GM18502 (cell line): Measurements from ENCODE around the gene TRIM28.
A peak's percentile ranks its signal among the peaks of the same experiment; 100 is the strongest.

Source experiments
- ATAC-seq: cut with Tn5 transposase; IDR thresholded peaks from one replicate; pipeline ENCODE4 v1.9.1; 2021; ENCODE audit warnings: mild to moderate bottlenecking; ENCODE audit not compliant: unreplicated experiment, poor library complexity

Gene TRIM28

DNA sequence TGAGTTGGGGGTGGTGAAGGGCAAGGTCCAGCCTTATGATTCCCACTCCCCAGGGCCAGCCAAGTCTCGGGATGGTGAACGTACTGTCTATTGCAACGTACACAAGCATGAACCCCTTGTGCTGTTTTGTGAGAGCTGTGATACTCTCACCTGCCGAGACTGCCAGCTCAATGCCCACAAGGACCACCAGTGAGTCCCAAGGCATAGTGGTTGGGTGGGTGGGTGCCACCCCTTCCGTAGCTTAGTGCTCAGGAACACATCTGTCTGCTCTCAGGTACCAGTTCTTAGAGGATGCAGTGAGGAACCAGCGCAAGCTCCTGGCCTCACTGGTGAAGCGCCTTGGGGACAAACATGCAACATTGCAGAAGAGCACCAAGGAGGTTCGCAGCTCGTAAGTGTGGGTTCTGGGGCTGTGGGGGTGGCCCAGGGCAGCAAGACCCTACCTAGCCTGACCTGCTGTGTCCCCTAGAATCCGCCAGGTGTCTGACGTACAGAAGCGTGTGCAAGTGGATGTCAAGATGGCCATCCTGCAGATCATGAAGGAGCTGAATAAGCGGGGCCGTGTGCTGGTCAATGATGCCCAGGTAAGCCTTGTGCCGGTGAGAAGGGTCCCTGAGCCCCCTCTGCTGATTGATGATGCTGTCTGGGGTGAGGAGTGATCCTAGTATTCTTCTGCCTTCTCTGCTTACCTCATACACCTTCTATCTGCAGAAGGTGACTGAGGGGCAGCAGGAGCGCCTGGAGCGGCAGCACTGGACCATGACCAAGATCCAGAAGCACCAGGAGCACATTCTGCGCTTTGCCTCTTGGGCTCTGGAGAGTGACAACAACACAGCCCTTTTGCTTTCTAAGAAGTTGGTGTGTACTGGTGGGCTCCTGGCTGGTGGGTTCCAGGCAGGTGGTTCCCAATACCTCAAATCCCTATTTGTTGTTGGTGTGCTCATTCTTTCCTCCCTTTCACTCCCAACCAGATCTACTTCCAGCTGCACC lies 3.8 kb downstream of the TRIM28 start:
- ATAC-seq, result no peak

DNA sequence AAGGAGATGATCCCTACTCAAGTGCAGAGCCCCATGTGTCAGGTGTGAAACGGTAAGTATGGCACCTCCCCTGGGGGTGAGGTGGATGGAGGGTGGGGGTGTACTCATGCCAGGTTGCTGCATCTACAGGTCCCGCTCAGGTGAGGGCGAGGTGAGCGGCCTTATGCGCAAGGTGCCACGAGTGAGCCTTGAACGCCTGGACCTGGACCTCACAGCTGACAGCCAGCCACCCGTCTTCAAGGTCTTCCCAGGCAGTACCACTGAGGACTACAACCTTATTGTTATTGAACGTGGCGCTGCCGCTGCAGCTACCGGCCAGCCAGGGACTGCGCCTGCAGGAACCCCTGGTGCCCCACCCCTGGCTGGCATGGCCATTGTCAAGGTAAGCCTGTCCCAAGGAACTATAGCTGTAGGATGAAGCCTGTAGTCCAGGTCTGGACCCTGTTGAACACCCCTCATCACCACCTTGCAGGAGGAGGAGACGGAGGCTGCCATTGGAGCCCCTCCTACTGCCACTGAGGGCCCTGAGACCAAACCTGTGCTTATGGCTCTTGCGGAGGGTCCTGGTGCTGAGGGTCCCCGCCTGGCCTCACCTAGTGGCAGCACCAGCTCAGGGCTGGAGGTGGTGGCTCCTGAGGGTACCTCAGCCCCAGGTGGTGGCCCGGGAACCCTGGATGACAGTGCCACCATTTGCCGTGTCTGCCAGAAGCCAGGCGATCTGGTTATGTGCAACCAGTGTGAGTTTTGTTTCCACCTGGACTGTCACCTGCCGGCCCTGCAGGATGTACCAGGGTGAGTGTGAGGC lies 5.2 kb downstream of the TRIM28 start:
- ATAC-seq, result no peak

DNA sequence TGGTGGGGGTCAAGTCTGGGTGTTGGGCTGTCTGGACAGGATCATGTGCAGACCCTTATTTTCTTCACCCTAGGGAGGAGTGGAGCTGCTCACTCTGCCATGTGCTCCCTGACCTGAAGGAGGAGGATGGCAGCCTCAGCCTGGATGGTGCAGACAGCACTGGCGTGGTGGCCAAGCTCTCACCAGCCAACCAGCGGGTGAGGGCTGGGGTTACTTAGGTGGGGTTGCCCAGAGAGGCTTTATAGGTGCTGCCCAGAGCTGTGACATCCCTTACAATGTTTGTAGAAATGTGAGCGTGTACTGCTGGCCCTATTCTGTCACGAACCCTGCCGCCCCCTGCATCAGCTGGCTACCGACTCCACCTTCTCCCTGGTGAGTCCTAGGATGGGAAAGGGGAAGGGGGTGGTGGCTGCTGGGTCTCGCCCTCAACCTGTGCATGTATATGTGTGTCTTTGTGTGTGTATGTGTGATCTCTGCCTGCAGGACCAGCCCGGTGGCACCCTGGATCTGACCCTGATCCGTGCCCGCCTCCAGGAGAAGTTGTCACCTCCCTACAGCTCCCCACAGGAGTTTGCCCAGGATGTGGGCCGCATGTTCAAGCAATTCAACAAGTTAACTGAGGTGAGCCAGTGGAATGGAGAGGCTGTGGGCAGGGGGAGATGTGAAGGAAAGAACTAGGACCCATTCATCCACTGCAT lies 5.9 kb downstream of the TRIM28 start:
- no peak for ATAC-seq

DNA sequence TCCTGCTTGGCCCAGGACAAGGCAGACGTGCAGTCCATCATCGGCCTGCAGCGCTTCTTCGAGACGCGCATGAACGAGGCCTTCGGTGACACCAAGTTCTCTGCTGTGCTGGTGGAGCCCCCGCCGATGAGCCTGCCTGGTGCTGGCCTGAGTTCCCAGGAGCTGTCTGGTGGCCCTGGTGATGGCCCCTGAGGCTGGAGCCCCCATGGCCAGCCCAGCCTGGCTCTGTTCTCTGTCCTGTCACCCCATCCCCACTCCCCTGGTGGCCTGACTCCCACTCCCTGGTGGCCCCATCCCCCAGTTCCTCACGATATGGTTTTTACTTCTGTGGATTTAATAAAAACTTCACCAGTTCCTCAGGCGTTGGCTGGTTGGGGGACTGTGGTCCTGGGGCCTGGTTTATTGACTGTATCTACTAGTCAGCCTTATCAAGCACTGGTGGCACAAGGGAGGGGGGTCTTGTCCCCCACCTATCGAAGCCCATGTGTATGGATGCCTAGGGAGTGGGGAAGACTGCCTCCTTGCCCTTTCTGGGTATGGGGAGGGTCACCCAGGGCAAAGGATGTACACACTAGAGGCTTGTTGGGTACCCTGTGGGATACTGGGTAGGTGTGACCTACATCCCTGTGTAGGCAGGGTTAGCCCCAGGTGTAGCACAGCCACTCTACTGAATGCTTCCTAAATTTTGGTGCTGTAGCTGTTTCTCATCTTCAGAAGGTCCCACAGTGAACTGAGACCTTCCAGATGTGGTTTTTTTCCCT lies 6.7 kb downstream of the TRIM28 start:
- no peak for ATAC-seq

DNA sequence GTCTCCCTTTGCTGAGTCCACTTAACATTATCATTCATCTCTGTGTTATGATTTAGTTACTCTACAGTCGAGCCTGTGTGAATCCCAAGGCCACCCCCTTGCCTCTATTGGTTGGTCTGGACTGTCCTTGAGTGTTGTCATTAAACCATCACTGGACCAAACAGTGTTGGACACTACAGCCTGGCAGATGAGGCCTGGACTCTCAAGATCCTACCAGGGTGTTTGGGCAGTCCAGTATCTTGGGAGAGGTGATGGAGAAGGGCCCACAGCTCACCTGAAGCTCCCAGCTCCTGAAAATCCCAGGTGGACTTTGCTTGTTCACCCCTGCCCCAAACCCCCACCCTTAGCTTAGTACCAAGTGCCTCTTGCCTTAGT lies 7.2 kb downstream of the TRIM28 start:
- no peak for ATAC-seq

DNA sequence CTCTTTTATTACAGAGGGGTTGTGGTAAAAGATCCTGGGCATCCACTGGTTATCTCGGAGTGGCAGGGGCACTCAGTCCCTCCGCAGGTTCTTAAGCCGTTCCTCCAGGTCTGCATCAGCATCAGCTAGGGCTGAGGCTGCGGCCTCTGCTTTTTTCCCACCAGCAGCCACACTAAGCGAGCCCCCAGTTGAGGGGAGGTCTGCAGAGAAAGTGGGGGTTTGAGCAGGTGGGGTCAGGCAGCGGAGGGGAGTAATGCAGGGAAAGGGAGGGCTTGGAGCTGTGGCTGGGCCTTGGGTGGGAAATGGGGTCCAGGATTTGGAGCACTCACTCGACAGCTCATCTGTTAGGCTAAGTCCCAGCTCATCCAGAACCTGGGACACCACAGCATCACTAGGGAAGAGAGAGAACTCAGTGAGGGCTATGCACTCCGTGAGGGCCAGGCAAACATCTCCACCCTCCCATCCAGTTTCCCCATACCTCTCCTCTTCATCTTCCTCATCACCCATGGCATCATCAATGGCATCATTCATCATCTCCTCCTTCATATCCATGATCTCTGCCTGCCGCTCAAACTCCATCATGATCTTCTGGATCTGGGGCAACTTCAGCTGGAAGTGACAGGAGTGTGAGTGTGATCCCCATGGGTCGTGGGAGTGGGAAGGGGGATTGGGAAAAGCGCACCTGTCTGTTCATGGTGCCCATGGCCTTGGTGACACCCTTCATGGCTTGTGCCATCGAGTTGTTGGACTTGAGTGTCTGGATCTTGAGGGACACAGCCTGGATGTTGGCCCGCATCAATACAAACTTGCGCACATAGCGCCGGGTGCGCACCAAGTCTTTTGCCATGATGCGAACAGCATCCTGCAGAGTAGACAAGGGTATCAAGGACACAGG lies 8.0 kb downstream of the TRIM28 start:
- no peak for ATAC-seq

DNA sequence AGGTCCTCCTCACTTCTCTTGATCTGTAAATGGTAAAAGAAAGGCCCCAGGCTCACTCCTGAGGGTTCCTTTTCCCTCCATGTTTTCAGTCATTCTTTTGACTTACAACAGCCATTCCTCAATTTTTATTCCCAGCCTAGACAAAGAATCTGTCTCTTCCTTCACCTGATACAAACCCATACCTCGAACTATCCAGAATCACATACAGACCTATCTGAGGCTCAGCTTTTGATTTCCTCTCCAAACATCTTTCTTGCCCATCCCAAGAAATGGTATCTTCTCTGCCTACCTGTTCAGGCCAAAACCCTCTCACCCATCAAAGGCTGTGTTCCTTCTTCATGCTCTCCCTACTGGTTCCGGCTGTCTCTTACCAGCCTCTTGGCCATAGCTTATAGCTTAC lies 8.8 kb downstream of the TRIM28 start:
- no peak for ATAC-seq

DNA sequence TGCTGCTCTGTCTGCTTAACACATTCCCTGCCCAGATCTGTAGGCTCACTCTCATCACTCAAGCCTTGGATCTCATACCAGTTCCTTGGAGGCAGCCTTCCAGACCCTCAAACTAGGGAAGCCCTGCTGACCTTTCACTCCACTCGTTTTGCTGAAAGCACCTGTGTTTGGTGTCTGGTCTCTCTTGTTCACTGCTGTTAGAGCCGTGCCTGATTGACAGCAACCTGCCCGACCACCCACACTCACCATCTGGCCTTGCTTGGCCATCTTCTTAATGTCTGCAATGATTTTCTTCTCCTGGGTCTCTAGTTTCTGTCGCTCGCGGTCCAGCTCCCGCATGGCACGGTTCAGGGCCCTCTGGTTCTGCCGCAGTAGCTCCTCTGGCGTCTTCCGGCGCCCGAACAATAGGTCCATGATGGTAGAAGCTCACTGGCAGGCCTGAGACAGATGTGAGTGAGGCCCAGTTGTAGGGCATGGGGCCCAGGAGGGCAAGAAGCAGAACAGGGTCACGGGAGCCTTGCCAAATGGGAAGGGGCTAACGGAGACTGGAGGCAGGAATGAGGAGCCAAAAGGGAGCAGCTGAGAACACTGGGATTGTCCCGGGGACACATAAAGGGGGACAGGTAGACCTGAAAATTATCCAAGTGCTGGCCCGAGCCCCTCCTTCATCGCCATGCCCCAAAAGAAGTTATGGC lies 10.1 kb downstream of the TRIM28 start:
- ATAC-seq, result no peak

DNA sequence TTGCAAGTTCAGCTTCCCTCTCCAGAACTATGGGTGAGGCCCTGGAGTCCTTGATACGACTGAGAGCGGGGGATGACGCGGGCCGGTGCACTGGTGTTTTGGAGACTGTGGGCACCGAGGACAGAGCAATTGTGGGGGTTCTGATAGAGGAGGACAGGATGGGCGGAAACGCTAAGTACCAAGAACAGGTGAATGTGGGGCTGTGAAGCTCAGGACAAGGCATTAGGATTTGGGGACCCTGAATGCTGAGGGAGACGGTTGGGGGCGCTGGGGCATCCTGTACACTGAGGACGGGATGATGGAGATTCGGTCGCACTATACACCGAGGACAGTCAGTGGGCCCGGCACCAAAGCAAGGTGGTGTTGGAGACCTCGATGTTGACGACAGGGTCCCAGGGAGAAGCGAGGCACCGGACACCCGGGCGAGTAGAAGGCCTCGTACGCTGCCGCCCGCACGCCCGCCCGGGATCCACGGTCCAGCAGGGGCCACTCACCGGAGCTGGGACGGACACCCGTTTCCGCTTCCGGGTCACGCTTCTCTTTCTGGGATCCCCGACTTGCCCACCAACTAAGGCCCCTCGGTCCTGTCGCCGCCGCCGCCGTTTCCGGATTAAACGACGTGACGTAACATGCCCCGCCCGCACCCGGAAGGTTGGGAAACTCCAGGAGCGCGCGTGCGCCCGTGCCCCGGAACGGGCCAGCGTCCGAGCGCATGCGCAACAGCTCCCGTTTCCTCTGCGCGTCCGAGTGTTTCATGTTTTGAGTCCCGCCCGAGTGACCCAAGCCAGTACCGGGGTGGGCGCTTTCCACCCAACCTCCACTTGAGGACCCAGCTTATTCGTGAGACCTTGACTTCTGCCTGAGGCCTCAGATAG lies 10.9 kb downstream of the TRIM28 start, which contains the start of gene CHMP2A:
Gene CHMP2A, minus strand, starts transcription at position 612 of the 875 bp plus-strand sequence. CDS start 893 bp downstream, outside the sequence.
- peak; percentile 38 for ATAC-seq

DNA sequence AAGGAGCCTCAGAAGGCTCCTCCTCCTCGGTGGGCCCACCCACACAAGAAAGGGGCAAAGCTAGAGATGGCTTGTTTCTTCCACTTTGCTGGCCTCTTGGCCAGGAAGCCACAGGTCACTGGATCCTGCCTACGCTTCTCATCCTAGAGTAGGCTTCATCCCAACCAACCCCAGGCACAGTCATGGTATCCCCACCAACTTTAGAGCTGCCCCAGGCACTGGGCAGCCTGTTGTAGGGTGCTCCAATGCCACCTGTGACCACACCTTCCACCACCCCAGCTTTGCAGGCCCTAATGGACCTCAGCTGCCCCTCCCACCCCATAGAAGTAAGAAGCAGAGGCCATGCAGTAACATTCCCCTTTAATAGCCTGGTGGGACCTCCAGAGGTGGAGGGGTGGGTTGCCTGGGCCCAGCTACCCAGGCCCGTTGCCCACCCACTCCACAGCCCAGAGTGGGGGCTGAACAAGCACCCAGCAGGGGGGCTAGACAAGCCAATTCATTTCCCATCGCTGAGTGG lies 11.6 kb downstream of the TRIM28 start:
- no peak for ATAC-seq

DNA sequence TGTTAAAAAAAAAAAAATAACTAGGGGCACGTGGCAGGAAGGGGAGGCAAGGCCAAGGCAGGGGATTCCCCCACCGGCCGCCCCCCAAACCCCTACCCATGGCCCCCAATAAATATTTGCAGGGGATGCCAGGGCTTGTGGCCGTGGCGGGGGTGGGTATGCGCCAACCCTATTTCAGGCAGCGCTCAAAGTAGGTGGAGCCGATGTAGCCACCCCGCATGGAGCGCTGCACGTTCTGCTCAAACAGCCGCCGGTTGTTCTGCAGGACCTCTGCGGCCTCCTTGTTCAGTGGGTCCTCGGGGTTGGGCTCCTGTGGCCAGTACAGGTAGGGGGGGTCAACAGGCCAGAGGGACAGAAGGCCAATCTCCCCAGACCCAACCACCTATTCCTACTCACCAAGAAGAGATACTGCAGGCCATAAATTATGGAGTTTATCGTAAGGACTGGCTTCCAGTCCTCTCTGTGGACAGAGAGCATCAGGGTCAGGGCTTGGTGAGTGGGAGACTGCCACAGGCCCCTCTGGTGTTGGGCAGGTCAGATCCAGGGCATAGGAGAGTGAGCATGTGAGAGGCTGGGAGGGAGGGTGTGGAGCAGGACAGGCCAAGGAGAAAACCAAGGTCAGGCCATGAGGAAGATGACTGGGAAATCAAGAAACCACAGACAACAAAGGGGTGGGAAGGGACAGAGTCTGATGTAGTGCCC lies 12.2 kb downstream of the TRIM28 start:
- ATAC-seq, result no peak

DNA sequence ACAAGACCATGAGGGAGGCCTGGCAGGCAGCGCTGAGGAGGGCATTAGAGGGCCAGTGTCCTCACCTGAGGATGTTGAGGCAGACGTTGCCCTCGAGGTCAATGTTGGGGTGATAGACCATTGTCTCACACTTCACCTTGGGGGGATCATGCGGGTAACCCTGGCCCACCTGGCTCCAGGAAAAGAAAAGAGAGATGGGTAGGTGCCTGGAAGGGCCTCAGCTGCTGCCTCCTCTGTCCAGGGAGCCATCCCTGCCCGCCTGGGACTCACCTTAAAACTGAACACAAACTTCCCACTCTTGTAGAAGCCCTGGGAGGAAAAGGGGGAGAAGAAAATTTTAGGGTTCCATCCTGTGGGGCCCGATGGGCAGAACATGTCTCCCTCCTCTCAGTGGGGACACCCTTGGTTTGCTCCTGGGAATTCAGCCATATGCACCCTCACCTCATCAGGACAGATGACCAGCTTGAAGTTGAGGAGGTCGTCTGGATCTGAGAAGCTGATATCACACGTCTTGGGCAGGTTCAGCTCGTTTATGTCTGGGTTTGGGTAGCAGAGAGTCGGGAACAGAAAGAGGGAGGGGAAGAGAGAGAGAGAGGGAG lies 12.9 kb downstream of the TRIM28 start:
- no peak for ATAC-seq

DNA sequence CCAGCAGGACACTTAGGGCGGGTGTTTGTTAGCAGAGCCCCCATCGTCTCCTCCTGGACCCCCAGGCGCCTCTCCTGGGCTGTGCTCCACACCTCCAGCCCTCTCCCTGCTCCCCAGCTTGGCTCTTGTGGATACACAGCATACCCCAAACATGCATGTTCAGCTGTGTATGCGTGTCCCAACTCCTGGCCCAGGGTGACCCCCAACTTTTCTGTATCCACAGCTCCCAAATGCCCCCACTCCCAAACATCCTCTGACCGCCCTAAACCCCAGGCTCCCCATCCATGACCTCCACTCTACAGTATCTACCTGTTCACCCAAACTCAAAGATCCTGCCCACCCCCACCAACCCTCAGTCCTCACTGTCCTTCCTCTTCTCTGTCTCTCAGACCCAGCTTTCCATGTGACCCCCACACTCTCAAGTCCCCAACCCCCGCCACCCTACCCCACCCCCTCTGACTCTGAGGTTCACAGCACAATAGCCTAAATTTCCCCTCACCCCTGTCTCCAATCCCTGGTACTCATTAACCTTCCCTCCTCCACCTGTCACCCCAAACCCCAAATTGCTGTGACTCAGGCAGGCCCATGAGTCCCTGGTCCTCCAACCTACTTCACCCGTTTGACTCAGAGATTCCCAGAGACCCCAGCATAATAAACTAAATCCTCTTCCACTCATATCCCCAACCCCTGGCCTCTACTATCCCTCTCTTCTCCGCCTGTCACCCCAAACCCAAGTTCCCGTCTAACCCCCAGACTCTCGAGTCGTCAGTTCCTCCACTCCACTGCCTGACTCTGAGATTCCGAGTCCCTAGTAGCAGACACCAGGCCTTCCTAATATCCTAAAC lies 13.6 kb downstream of the TRIM28 start:
- ATAC-seq, result no peak

DNA sequence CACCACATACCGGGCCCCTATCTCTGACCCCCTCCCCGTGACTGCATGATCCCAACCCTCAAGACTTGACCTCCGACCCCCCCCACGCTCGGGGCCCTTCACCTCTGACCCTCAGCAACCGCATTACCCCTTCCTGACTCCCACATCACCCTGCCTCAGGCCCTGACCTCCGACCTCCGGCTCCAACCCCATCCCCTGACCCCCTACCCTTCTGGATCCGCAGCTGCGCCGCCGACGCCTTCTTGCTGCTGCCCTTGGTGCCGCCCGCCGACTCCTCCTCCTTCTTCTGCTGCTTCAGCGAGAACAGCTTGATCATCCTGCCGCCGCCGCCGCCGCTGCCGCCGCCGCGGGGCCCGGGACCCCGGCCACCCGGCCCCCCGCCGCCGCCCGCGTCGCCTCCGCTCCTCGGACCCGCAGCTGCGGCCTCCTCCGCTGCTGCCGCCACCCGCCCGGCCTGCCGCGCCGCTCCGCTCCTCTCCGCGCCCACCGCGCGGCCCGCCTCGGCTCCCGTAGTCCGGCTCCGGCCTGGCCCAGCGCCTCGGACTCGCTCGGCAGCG lies 14.3 kb downstream of the TRIM28 start, which contains the start of gene UBE2M:
Gene UBE2M, minus strand, starts transcription at position 546 of the 557 bp plus-strand sequence. Its CDS starts 230 bp downstream, at position 316.
- no peak for ATAC-seq
